ENCODE data around the gene RBM39.
"Not testable (repeated sequence)": the region's sequence is repeated elsewhere in the genome, so short reads cannot be mapped to it uniquely, and the experiment has no call there.

The RBM39 gene

DNA sequence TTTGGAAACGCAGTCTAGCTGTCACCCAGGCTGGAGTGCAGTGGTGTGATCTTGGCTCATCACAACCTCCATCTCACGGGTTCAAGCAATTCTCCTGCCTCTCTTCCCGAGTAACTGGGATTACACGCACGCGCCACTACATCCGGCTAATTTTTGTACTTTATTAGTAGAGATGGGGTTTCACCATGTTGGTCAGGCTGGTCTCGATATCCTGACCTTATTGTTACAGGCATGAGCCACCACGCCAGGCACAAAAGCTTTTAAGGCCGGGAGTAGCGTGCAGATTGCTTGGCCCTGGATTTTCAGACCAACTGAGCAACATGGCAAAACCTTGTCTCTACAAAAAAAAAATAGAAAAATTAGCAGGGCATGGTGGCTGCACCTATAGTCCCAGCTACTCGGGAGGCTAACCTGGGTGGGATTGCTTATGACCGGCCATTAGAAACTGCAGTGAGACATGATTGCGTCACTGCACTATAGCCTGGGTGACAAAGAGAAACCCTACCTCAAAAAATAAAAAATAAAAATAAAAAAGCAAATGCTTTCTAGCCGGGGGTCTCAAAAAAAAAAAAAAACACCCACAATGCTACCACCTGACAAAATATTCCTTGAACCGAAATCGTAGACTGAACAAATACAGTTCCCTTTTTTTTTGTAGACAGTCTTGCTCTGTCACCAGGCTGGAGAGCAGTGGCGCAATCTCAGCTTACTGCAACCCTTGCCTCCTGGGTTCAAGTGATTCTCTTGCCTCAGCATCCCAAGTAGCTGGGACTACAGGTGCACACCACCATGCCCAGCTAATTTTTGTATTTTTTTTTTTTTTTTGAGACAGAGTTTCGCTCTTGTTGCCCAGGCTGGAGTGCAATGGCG lies 15.0 kb downstream of the RBM39 start:
- DNase-seq (ENCODE audit: low read depth), result no peak

DNA sequence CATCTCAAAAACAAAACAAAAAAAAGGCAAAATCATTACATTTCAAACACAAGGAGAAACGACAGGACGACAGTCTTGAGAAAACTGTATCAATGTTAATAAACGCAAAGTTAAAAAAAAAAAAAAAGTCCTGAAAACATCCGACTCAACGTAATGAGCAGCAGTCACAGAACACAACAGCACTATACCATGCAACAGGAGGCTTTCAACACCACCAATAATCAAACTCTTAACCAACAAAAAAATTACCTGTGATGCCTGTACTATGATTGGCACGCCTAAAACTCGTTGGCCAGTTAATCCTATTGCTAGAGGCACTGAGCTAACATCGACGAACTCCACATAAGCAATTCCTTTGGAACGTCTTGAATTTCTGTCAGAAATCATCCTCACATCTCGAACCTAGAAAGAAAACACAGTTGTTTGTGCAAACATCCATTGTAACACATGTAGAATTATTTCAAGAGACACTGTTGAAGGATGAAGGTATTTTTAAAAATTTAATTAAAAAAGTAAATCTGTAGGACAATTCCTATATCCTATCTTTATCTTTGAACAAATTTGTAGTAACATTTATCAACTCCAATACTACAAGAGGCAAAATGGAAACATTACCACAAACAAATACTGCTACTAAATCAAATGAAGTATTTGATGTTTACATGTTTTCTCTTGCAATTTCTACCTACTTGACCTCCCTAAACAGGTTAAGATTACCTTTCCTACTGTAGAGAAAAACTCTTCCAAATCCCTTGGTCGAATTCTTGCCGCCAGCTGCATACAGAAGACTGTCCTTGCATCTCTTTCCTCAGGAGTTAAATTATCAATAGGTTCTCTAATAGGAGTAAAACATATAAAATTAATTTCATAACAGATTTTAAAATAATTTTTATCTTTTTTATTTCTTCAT lies 17.5 kb downstream of the RBM39 start:
- no peak for DNase-seq (ENCODE audit: low read depth)

DNA sequence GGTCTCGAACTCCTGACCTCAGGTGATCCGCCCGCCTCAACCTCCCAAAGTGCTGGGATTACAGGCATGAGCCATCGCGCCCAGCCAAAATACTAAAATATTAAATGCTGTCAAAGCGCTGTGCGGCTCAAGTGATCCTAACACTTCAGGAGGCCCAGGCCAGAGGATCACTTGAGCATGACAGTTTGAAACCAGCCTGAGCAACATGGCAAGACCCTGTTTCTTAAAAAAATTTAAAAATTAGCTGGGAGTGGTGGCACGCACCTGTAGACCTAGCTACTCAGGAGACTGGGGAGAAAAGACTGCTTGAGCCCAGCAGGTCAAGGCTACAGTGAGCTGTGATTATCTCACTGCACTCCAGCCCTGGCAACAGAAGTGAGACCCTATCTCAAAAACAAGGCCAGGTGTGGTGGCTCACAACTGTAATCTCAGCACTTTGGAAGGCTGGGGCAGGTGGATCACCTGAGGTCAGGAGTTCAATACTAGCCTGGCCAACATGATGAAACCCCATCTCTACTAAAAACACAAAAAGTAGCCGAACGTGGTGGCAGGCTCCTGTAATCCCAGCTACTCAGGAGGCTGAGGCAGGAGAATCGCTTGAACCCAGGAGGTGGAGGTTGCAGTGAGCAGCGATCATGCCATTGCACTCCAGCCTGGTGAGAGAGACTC lies 18.3 kb downstream of the RBM39 start:
- DNase-seq (ENCODE audit: low read depth), result not testable (repeated sequence)

DNA sequence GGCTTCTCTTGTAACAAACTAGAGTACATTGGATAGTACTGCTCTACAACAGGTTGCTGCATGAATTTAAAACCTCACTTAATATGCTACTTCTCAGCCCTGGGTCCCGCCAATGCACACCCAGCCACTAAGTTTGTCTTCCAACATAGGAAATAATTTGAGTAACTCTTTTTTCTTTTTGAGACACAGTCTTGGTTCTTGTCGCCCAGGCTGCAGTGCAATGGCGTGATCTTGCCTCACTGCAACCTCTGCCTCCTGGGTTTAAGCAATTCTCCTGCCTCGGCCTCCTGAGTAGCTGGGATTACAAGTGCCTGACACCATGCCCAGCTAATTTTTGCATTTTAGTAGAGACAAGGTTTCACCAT lies 18.8 kb downstream of the RBM39 start:
- not testable (repeated sequence) for DNase-seq (ENCODE audit: low read depth)

DNA sequence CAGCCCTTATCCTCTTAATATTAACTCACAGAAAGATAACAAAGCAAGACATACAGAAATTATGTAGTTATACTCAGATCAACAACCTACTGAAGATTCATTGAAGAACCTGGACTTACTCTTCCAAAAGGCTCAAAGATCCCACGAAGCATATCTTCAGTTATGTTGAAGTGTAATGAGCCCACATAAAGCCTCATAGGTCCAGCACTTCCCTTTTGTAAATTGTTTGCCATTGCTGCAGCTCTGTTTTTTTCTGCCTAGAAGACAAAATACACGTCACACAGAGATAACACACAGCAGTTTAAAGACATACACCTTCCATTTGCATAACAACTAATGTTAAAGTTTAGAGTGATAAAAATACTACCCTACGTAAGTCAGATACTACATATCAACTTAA lies 20.4 kb downstream of the RBM39 start:
- no peak for DNase-seq (ENCODE audit: low read depth)

DNA sequence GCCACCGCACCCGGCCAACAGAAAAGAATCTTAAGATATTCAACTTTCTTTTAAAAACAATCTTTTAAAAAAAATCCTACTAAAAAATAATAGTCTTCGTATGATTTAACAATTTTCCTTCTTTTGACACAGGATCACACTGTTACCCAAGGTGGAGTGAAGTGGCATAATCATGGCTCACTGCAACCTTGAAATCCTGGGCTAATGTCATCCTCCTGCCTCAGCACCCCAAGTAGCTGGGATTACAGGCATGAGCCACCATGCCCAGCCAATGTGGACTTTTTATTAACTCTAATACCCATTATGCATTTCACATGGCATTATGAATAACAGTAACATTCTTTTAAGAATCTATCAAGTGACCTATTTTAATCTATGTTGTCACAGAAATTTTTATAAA lies 20.8 kb downstream of the RBM39 start:
- DNase-seq (ENCODE audit: low read depth), result no peak

DNA sequence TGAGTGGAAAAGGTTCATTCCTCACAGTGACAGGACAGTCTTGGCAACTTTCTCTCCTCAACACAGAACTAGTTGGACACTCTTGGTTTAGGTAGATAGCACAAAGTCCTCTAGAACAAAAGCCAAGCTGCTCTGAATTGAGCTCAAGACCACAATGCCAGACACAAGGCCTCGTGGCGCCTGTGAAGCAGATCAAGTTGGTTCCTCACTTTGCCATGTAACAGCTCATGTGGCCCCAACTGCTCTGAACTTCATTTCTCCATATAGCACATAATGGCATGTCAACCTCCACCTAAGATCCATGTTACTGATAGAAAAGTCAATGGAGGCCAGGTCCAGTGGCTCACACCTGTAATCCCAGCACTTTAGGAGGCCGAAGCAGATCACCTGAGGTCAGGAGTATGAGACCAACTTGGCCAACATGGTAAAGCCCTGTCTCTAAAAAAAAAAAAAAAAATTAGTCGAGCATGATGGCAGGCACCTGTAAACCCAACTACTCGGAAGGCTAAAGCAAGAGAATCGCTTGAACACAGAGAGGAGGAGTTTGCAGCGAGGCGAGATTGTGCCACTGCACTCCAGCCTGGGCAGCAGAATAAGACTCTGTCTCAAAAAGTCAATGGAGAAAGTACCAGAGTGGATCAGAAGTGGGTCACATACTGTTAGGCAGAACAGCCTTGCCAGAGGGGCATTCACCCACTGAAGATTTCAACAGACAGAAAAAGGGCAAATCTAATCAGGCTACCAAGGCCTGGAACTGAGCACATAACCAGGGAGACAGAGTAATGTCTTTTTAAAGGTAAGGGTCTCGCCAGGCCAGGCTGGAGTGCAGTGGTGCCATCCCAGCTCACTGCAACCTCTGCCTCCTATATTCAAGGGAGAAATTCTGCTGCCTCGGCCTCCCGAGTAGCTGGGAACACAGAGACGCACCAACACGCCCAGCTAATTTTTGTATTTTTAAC lies 21.6 kb downstream of the RBM39 start:
- DNase-seq (ENCODE audit: low read depth), result no peak

DNA sequence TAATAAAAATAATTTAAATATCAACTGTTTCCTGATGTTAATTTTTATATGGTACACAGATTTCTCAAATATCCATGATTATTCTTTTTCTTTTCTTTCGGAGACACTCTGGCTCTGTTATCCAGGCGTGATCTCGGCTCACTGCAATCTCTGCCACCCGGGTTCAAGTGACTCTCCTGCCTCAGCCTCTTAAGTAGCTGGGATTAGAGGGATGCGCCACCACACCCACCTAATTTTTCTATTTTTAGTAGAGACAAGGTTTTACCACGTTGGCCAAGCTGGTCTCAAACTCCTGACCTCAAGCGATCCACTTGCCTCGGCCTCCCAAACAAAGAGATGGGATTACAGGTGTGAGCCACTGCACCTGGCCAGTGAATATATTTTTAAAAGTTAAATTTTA lies 22.3 kb downstream of the RBM39 start:
- no peak for DNase-seq (ENCODE audit: low read depth)

DNA sequence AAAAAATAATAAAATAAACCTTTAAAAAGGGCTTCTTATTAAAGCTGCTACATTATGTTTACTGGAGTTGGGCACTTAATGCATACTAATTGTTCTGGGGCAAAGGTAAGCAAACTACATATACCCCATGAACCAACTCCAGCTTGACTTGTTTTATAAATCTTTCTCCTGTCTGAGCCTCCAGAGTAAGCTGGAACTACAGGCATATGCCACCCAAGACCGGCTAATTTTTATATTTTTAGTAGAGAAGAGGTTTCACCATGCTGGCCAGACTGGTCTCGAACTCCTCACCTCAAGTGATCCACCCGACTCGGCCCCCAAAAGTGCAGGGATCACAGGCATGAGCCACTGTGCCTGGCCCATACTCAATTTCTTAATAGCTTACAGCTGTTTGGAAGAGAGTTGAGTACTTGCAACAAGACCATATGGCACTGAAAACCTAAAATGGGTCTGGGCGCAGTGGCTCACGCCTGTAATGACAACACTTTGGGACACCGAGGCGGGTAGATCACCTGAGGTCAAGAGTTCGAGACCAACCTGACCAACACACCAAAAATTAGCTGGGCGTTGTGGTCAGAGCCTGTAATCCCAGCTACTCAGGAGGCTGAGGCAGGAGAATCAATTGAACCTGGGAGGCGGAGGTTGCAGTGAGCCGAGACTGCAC lies 23.0 kb downstream of the RBM39 start:
- no peak for DNase-seq (ENCODE audit: low read depth)

DNA sequence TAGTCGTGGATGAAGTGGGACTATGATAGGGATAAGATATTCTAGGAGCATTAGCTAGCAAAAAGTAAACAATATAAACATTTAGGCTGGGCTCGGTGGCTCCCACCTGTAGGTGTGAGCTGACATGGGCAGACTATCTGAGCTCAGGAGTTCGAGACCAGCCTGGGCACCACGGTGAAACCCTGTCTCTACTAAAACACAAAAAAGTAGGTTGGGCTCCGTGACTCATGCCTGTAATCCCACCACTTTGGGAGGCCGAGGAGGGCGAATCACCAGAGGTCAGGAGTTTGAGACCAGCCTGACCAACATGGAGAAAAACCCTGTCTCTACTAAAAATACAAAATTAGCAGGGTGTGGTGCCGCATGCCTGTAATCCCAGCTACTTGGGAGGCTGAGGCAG lies 23.7 kb downstream of the RBM39 start:
- DNase-seq (ENCODE audit: low read depth), result not testable (repeated sequence)

DNA sequence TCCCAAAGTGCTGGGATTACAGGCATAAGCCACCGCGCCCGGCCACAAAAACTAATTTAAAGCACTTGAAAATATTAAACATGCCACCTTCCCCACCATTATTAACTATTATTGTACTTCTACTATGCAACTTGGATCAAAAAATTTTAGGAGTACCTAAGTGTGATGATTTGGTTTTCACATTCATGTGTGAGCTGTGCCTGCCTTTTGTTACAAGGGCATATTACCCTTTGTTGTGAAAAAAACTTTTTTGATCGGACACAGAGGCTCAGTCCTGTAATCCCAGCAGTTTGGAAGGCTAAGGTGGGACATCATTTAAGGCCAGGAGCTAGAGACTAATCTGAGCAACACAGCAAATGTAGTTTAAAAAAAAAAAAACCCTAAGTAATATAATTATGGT lies 25.7 kb downstream of the RBM39 start:
- no peak for DNase-seq (ENCODE audit: low read depth)

DNA sequence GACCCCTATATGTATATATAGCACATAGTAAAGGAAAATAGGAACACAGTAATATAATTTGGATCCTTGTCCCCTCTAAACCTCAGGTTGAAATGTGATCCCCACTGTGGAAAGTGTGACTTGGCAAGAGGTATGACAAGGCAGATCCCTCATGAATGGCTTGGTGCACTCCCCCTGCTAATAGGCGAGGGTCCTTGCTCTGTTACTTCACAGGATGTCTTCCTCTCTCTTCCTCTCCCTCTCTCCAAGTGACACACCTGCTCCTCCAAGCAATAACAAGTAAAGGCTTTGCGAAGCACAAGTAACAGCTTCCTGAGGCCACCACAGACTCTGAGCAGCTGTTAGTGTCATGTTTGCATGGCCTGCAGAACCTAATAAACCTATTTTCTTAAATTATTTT lies 26.4 kb downstream of the RBM39 start:
- no peak for DNase-seq (ENCODE audit: low read depth)

DNA sequence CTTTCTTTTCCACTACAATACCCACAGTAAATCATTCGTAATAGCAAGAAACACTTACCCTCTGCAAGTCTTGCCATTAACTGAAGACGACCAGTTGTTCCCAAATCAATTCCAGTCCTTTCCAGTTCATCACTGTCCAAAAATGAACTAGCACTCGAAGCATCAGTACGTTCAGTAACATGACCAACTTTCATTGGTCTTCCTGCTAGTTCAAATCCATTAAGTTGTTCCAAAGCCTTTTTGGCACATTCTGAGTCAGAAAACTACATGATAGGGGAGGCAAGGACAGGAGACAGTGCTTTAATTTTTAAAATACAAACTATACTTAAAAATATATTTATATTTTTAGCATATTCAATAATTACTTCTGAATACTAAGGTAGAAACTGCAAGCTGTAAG lies 27.9 kb downstream of the RBM39 start:
- DNase-seq (ENCODE audit: low read depth), result no peak

DNA sequence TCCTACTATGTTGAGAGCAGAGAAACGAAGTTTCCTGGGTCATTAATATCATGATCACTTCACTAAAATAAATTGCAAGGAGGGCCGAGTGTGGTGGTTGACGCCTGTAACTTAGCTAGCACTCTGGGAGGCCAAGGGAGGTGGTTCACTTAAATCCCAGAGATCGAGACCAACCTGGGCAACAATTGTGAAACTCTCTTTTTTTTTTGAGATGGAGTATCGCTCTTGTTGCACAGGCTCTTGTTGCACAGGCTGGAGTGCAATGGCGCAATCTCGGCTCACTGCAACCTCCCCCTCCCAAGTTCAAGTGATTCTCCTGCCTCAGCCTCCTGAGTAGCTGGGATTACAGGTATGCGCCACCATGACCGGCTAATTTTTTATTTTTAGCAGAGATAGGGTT lies 28.9 kb downstream of the RBM39 start:
- DNase-seq (ENCODE audit: low read depth), result not testable (repeated sequence)

DNA sequence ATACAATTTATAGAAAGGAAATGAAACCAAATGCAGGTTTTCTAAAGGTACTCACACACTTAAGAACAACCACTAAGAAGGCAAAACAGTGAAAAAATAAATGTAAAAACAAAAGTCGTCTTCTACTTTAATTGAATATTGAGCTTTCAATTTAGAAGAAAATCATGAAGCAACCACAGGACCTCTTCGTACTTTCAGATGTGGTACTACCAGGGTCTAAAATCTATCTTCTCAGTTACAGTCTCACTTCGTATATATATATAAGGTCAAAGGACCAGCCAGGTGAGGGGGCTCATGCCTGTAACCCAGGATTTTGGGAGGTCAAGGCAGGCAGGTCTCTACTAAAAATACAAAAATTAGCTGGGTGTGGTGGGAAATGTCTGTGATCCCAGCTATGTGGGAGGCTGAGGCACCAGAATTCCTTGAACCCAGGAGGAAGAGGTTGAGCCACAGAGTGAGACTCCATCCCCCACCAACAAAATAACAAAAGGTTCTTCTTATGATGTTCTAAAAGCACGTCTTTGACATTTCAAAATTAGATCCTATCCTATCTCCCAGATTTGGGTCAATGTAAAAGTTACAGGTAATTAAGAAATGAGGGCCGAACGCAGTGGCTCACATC lies 30.4 kb downstream of the RBM39 start:
- no peak for DNase-seq (ENCODE audit: low read depth)

DNA sequence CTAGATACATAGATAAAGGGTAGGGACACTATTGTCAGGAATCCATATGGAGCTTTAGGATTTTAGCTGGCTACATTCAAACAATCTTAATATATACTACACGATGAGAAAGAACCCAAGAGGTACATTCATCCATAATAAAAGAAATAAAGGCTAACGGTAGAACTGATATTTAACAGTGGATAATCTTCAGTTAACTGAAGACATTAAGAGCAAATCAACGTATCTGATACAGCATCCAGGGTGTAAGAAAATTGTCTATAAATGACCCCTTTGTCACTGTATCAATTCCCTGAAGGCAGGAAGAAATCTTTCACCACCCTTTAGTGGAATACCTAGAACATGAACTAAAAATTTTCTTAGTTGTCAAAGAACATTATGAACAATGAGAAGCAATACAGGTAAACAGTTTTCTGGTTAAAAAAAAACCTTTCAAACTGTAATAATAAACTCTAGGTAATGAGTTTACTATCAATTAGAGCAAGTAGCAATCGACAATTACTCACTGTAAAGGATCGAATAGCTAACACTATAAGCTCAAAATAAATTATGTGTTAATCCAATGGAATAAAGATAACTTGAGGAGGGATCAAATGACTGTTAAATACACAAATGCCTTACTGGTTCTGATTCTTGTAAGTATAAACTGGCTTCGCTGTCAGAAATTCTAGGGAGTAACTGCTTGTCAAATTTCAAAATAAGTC lies 31.0 kb downstream of the RBM39 start:
- no peak for DNase-seq (ENCODE audit: low read depth)

DNA sequence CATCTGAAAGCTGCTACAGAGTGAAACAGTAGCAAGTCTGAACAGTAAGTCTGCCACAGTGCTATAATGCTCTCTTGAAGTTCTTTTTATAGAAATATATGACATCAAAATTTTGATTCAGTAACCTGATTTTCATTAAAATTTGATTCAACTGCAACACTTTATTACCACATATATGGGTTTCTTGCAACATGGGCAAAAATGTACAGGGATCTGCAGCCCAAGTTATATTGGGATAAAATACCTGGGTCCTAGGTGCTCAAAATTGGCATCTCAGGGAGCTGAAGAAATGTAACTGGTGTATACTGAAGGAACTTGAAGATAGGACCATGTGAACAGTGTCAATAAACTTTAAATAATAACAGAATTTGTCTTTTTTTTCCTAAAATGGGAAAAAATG lies 32.0 kb downstream of the RBM39 start:
- no peak for DNase-seq (ENCODE audit: low read depth)

DNA sequence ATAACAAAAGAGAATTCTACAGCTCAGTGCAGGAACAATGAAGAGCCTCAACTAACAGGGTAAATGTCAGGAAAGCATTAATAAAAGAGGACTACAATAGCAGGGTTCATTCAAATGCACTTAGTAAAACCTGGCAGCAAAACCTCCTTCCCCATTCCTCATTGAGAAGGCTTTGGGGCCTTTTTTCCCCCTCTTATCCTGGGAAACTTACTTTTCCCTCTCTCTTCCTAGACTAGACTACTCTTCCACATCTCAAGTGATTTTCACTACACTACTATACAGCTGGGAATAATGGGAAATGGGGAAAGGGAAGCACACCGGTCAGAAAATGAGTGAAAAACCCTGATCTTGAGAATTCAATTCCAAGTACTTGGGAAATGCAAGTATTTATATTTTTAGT lies 32.8 kb downstream of the RBM39 start:
- no peak for DNase-seq (ENCODE audit: low read depth)

DNA sequence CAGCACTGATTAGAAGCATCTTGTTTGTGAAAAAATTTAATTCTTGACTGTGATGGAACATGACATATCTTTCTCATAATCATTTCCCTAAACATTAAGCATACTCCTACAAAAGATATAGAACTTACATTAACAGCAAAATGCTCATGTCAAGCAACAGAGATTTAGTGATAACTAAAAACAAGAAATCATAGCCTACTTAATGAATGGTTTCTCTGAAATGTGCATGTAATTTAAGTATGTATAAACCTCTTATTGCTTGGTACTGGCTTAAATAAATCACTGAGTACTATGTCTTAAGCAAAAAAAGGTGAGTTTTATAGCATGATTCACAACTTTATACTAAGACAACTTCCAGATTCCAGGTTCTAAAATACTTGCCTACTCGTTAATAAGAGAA lies 33.6 kb downstream of the RBM39 start:
- no peak for DNase-seq (ENCODE audit: low read depth)
